ENCODE data around the gene DGCR2. TPM values are rescaled to one million over a fixed set of nuclear protein-coding genes. Genes with fewer than 3 reads are reported as not detected.
A peak's percentile ranks its signal among the peaks of the same experiment; 100 is the strongest.
"Not testable (repeated sequence)": the region's sequence is repeated elsewhere in the genome, so short reads cannot be mapped to it uniquely, and the experiment has no call there.

DGCR2 gene
- total and polyA plus RNA-seq, 4 experiments from 2014 or later = 33.1 to 66.7 (median 56.6) TPM

GRCh38 chr22:19084126-19084525 lies 38.1 kb downstream of the DGCR2 start:
- Mint-ChIP-seq H3K36me3 (peaks cover 35 to 55% of the 10 kb centered on the region in 2 donors), H3K4me1 (peaks cover 18 to 25% (median 19%) of the 10 kb centered on the region in 4 donors)
- CTCF ChIA-PET (ENCODE audit: partially characterized antibody); H3K27ac Mint-ChIP-seq; DNase-seq; H3K4me3 ChIP-seq (ENCODE audit: low read length in 2 of 2); H3K27me3 ChIP-seq (ENCODE audit: insufficient read depth, low read length); H3K9me3 ChIP-seq (ENCODE audit: control insufficient read depth in 1 of 2, low read length in 2 of 2); H3K27me3 Mint-ChIP-seq; H3K4me1 ChIP-seq (ENCODE audit: insufficient read depth, low read length); H3K4me3 Mint-ChIP-seq; H3K9me3 Mint-ChIP-seq; H3K27ac ChIP-seq (ENCODE audit: low read depth, low read length); POLR2A ChIA-PET (ENCODE audit: partially characterized antibody); intact Hi-C loops (cut with micrococcal nuclease): not testable (repeated sequence)
- H3K36me3 ChIP-seq (ENCODE audit: insufficient read depth, low read length) = peaks cover 35% of the 10 kb centered on the region

- ChIA-PET POLR2A (ENCODE audit: partially characterized antibody) (no interaction called here), CTCF (ENCODE audit: partially characterized antibody) (no interaction called here)
- Mint-ChIP-seq H3K4me3 (no peak overlapping the region), H3K4me1 (peaks cover 12 to 18% (median 15%) of the 10 kb centered on the region in 4 donors), H3K9me3 (no peaks in the 10 kb centered on the region), H3K27ac (no peak overlapping the region), H3K36me3 (peaks cover 24 to 53% of the 10 kb centered on the region in 2 donors), H3K27me3 (no peaks in the 10 kb centered on the region)
- H3K36me3 ChIP-seq (ENCODE audit: insufficient read depth, low read length) = peaks cover 21% of the 10 kb centered on the region
- H3K4me1 ChIP-seq (ENCODE audit: insufficient read depth, low read length) = peaks cover 6% of the 10 kb centered on the region
- intact Hi-C loops (cut with micrococcal nuclease) = no loop called here
- H3K27ac ChIP-seq (ENCODE audit: low read depth, low read length) = no peak overlapping the region
- no peak overlapping the region for H3K4me3 ChIP-seq (ENCODE audit: low read length in 2 of 2)
- H3K9me3 ChIP-seq (ENCODE audit: control insufficient read depth in 1 of 2, low read length in 2 of 2) = no peaks in the 10 kb centered on the region
- no peak for DNase-seq
- no peaks in the 10 kb centered on the region for H3K27me3 ChIP-seq (ENCODE audit: insufficient read depth, low read length)
Measured at GRCh38 chr22:19082793-19083192, 39.4 kb downstream of the DGCR2 start.

- Histone ChIP-seq H3K36me3 (ENCODE audit: insufficient read depth, low read length) (peaks cover 16% of the 10 kb centered on the region), H3K27me3 (ENCODE audit: insufficient read depth, low read length) (no peaks in the 10 kb centered on the region), H3K9me3 (ENCODE audit: control insufficient read depth in 1 of 2, low read length in 2 of 2) (no peaks in the 10 kb centered on the region), H3K4me1 (ENCODE audit: insufficient read depth, low read length) (peaks cover 6% of the 10 kb centered on the region), H3K27ac (ENCODE audit: low read depth, low read length) (no peak overlapping the region), H3K4me3 (ENCODE audit: low read length in 2 of 2) (no peak overlapping the region)
- Mint-ChIP-seq H3K27ac (no peak overlapping the region), H3K4me3 (no peak overlapping the region), H3K36me3 (peaks cover 24 to 50% of the 10 kb centered on the region in 2 donors), H3K4me1 (peaks cover 12 to 18% (median 14%) of the 10 kb centered on the region in 4 donors), H3K27me3 (no peaks in the 10 kb centered on the region), H3K9me3 (no peaks in the 10 kb centered on the region)
- DNase-seq = no peak
- CTCF ChIA-PET (ENCODE audit: partially characterized antibody) = no interaction called here
- POLR2A ChIA-PET (ENCODE audit: partially characterized antibody) = no interaction called here
- intact Hi-C loops (cut with micrococcal nuclease) = no loop called here
Measured at GRCh38 chr22:19082101-19082500, 40.1 kb downstream of the DGCR2 start.

DNA sequence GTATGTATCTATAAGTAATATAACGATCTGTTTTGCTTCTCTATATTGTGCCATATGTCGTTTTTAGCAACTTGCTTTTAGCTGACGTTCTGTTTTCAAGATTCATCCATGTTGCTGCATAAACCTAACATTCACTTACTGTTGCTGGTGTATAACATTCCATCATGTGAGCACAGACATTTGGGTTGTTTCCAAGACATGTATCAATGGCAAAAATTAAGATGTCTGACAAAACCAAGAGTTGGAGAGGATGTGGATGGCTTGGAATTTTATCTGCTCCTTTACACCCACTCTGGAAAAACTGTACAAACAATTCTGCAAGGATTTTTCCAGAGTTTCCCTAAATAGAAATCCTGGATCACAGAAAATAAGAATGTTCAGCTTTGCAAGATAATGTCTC lies 40.9 kb downstream of the DGCR2 start:
- H3K27me3 ChIP-seq (ENCODE audit: insufficient read depth, low read length) = no peaks in the 10 kb centered on the region
- intact Hi-C loops (cut with micrococcal nuclease) = no loop called here
- peaks cover 20 to 42% of the 10 kb centered on the region in 2 donors for H3K36me3 Mint-ChIP-seq
- H3K9me3 Mint-ChIP-seq = no peaks in the 10 kb centered on the region
- ChIA-PET POLR2A (ENCODE audit: partially characterized antibody) (no interaction called here), CTCF (ENCODE audit: partially characterized antibody) (no interaction called here)
- no peak overlapping the region for H3K4me3 ChIP-seq (ENCODE audit: low read length in 2 of 2)
- DNase-seq = no peak
- no peak overlapping the region for H3K27ac ChIP-seq (ENCODE audit: low read depth, low read length)
- peaks cover 6% of the 10 kb centered on the region for H3K4me1 ChIP-seq (ENCODE audit: insufficient read depth, low read length)
- no peaks in the 10 kb centered on the region for H3K27me3 Mint-ChIP-seq
- no peak overlapping the region for H3K4me3 Mint-ChIP-seq
- H3K27ac Mint-ChIP-seq = peak overlapping the region in 1 of 7 donors; percentile 31
- H3K4me1 Mint-ChIP-seq = peaks cover 8 to 14% (median 9%) of the 10 kb centered on the region in 4 donors
- peaks cover 16% of the 10 kb centered on the region for H3K36me3 ChIP-seq (ENCODE audit: insufficient read depth, low read length)
- H3K9me3 ChIP-seq (ENCODE audit: control insufficient read depth in 1 of 2, low read length in 2 of 2) = no peaks in the 10 kb centered on the region

DNA sequence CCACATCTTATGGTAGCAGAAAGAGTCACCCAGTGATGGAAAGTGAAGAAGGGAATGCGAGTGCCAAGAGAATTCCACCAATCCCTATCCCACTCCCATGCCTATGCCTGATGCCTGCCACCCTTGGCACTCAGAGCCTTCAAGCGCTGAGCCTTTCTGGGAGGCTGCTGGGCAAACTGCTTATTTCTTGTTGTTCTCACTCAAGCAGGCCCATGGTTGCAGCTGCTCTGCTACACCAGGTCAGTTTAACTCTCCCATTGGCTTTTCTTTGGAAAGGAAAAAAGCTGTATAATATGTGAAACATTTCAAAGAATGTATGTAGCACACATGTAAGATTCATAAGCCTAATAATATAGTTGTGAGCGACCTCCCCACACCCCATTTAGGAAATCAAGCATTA lies 41.4 kb downstream of the DGCR2 start:
- no peak for DNase-seq
- peaks cover 20 to 41% of the 10 kb centered on the region in 2 donors for H3K36me3 Mint-ChIP-seq
- ChIA-PET CTCF (ENCODE audit: partially characterized antibody) (no interaction called here), POLR2A (ENCODE audit: partially characterized antibody) (no interaction called here)
- peak overlapping the region in 1 of 7 donors; percentile 31 for H3K27ac Mint-ChIP-seq
- no peak overlapping the region for H3K4me3 Mint-ChIP-seq
- H3K9me3 Mint-ChIP-seq = no peaks in the 10 kb centered on the region
- no peak overlapping the region for H3K4me3 ChIP-seq (ENCODE audit: low read length in 2 of 2)
- no peaks in the 10 kb centered on the region for H3K9me3 ChIP-seq (ENCODE audit: control insufficient read depth in 1 of 2, low read length in 2 of 2)
- H3K4me1 ChIP-seq (ENCODE audit: insufficient read depth, low read length) = peaks cover 6% of the 10 kb centered on the region
- no peaks in the 10 kb centered on the region for H3K27me3 Mint-ChIP-seq
- H3K27ac ChIP-seq (ENCODE audit: low read depth, low read length) = no peak overlapping the region
- H3K36me3 ChIP-seq (ENCODE audit: insufficient read depth, low read length) = peaks cover 16% of the 10 kb centered on the region
- H3K4me1 Mint-ChIP-seq = peaks cover 8 to 13% (median 9%) of the 10 kb centered on the region in 4 donors
- H3K27me3 ChIP-seq (ENCODE audit: insufficient read depth, low read length) = no peaks in the 10 kb centered on the region
- intact Hi-C loops (cut with micrococcal nuclease) = no loop called here

- H3K36me3 ChIP-seq (ENCODE audit: insufficient read depth, low read length) = peaks cover 7% of the 10 kb centered on the region
- H3K9me3 Mint-ChIP-seq = no peaks in the 10 kb centered on the region
- CTCF ChIA-PET (ENCODE audit: partially characterized antibody) = no interaction called here
- no peaks in the 10 kb centered on the region for H3K9me3 ChIP-seq (ENCODE audit: control insufficient read depth in 1 of 2, low read length in 2 of 2)
- H3K27me3 Mint-ChIP-seq = no peaks in the 10 kb centered on the region
- H3K4me3 Mint-ChIP-seq = no peak overlapping the region
- intact Hi-C loops (cut with micrococcal nuclease) = no loop called here
- no peak overlapping the region for H3K27ac ChIP-seq (ENCODE audit: low read depth, low read length)
- H3K27ac Mint-ChIP-seq = peak overlapping the region in 3 of 7 donors; percentile 38 to 63 (median 41)
- H3K4me3 ChIP-seq (ENCODE audit: low read length in 2 of 2) = no peak overlapping the region
- peaks cover 10 to 35% of the 10 kb centered on the region in 2 donors for H3K36me3 Mint-ChIP-seq
- POLR2A ChIA-PET (ENCODE audit: partially characterized antibody) = no interaction called here
- no peaks in the 10 kb centered on the region for H3K27me3 ChIP-seq (ENCODE audit: insufficient read depth, low read length)
- no peak for DNase-seq
- no peaks in the 10 kb centered on the region for H3K4me1 ChIP-seq (ENCODE audit: insufficient read depth, low read length)
- H3K4me1 Mint-ChIP-seq = peaks cover 5 to 14% (median 9%) of the 10 kb centered on the region in 4 donors
Measured at GRCh38 chr22:19079691-19080090, 42.5 kb downstream of the DGCR2 start.

DNA sequence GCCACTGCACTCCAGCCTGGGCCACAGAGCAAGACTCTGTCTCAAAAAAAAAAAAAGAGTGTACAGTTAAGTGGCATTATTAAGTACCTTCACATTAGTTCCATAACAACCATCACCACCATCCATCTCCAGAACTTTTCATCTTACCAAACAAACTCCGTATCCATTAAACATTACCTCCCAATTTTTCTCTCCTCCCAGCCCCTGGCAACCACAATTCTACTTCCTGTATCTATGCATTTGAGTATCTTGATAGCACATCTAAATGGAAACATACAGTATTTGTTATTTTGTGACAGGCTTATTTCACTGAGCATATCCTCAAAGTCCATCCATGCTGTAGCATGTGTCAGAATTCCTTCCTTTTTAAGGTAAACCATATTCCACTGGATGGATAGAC lies 46.8 kb downstream of the DGCR2 start:
- Mint-ChIP-seq H3K9me3 (no peaks in the 10 kb centered on the region), H3K4me3 (no peak overlapping the region), H3K27me3 (no peaks in the 10 kb centered on the region), H3K4me1 (peaks cover 16 to 38% (median 22%) of the 10 kb centered on the region in 4 donors), H3K27ac (peak overlapping the region in 2 of 7 donors; percentile 1 to 88), H3K36me3 (peaks cover 16 to 46% of the 10 kb centered on the region in 2 donors)
- CTCF ChIA-PET (ENCODE audit: partially characterized antibody) = no interaction called here
- no peak overlapping the region for H3K27ac ChIP-seq (ENCODE audit: low read depth, low read length)
- H3K9me3 ChIP-seq (ENCODE audit: control insufficient read depth in 1 of 2, low read length in 2 of 2) = no peaks in the 10 kb centered on the region
- DNase-seq = no peak
- POLR2A ChIA-PET (ENCODE audit: partially characterized antibody) = no interaction called here
- intact Hi-C loops (cut with micrococcal nuclease) = no loop called here
- no peaks in the 10 kb centered on the region for H3K27me3 ChIP-seq (ENCODE audit: insufficient read depth, low read length)
- H3K36me3 ChIP-seq (ENCODE audit: insufficient read depth, low read length) = peaks cover 11% of the 10 kb centered on the region
- H3K4me3 ChIP-seq (ENCODE audit: low read length in 2 of 2) = no peak overlapping the region
- no peaks in the 10 kb centered on the region for H3K4me1 ChIP-seq (ENCODE audit: insufficient read depth, low read length)

- H3K27me3 Mint-ChIP-seq; H3K27ac ChIP-seq (ENCODE audit: low read depth, low read length); DNase-seq; H3K27me3 ChIP-seq (ENCODE audit: insufficient read depth, low read length); H3K4me3 Mint-ChIP-seq; CTCF ChIA-PET (ENCODE audit: partially characterized antibody); H3K4me3 ChIP-seq (ENCODE audit: low read length in 2 of 2); H3K9me3 Mint-ChIP-seq; intact Hi-C loops (cut with micrococcal nuclease); H3K4me1 ChIP-seq (ENCODE audit: insufficient read depth, low read length); H3K9me3 ChIP-seq (ENCODE audit: control insufficient read depth in 1 of 2, low read length in 2 of 2); POLR2A ChIA-PET (ENCODE audit: partially characterized antibody): not testable (repeated sequence)
- peak overlapping the region in 2 of 7 donors; percentile 38 to 80 for H3K27ac Mint-ChIP-seq
- H3K36me3 Mint-ChIP-seq = peaks cover 28 to 49% of the 10 kb centered on the region in 2 donors
- H3K36me3 ChIP-seq (ENCODE audit: insufficient read depth, low read length) = peaks cover 24% of the 10 kb centered on the region
- peaks cover 16 to 41% (median 21%) of the 10 kb centered on the region in 4 donors for H3K4me1 Mint-ChIP-seq
Measured at GRCh38 chr22:19072853-19073252, 49.4 kb downstream of the DGCR2 start.
